Karpas-422 (cell line): ENCODE data around the gene CARTPT. TPM values are rescaled to one million over a fixed set of nuclear protein-coding genes. Genes with fewer than 3 reads are reported as not detected.

Source experiments
- DNase-seq: peaks from one replicate; pipeline ENCODE4 v3.0.0-alpha.2; 2015
- H2AFZ ChIP-seq: fragments of 200-600 bp; sonication (generic); 2 replicates; pipeline ENCODE4 v1.6.1; 2014; ENCODE audit warnings: antibody characterized with exemption, low read length, mixed read lengths
- H3K27ac ChIP-seq: fragments of 200-600 bp; sonication (generic); 2 replicates; pipeline ENCODE4 v1.5.1; 2014; ENCODE audit warnings: mild to moderate bottlenecking, low read length, moderate library complexity
- H3K27me3 ChIP-seq: fragments of 200-600 bp; sonication (generic); 2 replicates; pipeline ENCODE4 v1.6.1; 2014; ENCODE audit warnings: low read length, mixed read lengths
- H3K36me3 ChIP-seq: fragments of 200-600 bp; sonication (generic); 2 replicates; pipeline ENCODE4 v1.6.1; 2014; ENCODE audit warnings: low read length, mixed read lengths; ENCODE audit not compliant: insufficient read depth
- H3K4me1 ChIP-seq: fragments of 200-600 bp; sonication (generic); 2 replicates; pipeline ENCODE4 v1.6.1; 2014; ENCODE audit warnings: mild to moderate bottlenecking, low read length, mixed read lengths
- H3K4me2 ChIP-seq: fragments of 200-600 bp; sonication (generic); 2 replicates; pipeline ENCODE4 v1.6.1; 2014; ENCODE audit warnings: low read length, low read depth, mild to moderate bottlenecking; ENCODE audit not compliant: poor library complexity, severe bottlenecking
- H3K4me3 ChIP-seq: fragments of 200-600 bp; sonication (generic); 2 replicates; pipeline ENCODE4 v1.5.1; 2014; ENCODE audit warnings: mild to moderate bottlenecking, antibody characterized with exemption, low read length, mixed read lengths
- H3K79me2 ChIP-seq: fragments of 200-600 bp; sonication (generic); 2 replicates; pipeline ENCODE4 v1.6.1; 2014; ENCODE audit warnings: mild to moderate bottlenecking, low read length, mixed read lengths
- H3K9ac ChIP-seq: fragments of 200-600 bp; sonication (generic); 2 replicates; pipeline ENCODE4 v1.6.0; 2014; ENCODE audit warnings: low read length
- H3K9me2 ChIP-seq: fragments of 200-600 bp; sonication (generic), shearing (Covaris generic); replicated peaks from 2 replicates; pipeline ENCODE4 v1.6.0; 2014; ENCODE audit warnings: mild to moderate bottlenecking, low read length, moderate library complexity; ENCODE audit not compliant: insufficient read depth
- H3K9me3 ChIP-seq: fragments of 300-700, 200-600 bp; sonication (generic); 2 replicates; pipeline ENCODE4 v1.6.1; 2014; ENCODE audit warnings: low read length, mixed read lengths
- H4K20me1 ChIP-seq: fragments of 200-600 bp; sonication (generic); 2 replicates; pipeline ENCODE4 v1.6.1; 2014; ENCODE audit warnings: mild to moderate bottlenecking, antibody characterized with exemption, low read length, low read depth; ENCODE audit not compliant: insufficient read depth
- total RNA-seq: library from RNA; depleted of rRNA; stranded (reverse); fragments of >200 nt; shearing (Covaris generic); gene quantifications from 2 replicates; pipeline ENCODE4 v1.2.3, GENCODE V29; 2014; ENCODE audit warnings: low replicate concordance; rRNA removed

CARTPT gene
- total RNA-seq, 1 experiment from 2014 or later: not detected

- H3K9me3 ChIP-seq: no peaks in the 10 kb centered on the region
- no peak overlapping the region for H2AFZ ChIP-seq
- no peak overlapping the region for H3K27ac ChIP-seq
- no peak overlapping the region for H3K9ac ChIP-seq
- H4K20me1 ChIP-seq: no peaks in the 10 kb centered on the region
- H3K4me2 ChIP-seq: no peak overlapping the region
- no peaks in the 10 kb centered on the region for H3K79me2 ChIP-seq
- H3K36me3 ChIP-seq: no peaks in the 10 kb centered on the region
- no peak for DNase-seq
- peaks cover 3% of the 10 kb centered on the region for H3K4me1 ChIP-seq
- no peaks in the 10 kb centered on the region for H3K9me2 ChIP-seq
- no peaks in the 10 kb centered on the region for H3K27me3 ChIP-seq
- H3K4me3 ChIP-seq: no peak overlapping the region
Measured at GRCh38 chr5:71752441-71753190, 33.5 kb downstream of the CARTPT start.

GRCh38 chr5:71757590-71758543, 38.8 kb downstream of the CARTPT start:
- peak overlapping the region; percentile 31; the same call in 1 of the 2 replicates for H3K9ac ChIP-seq
- DNase-seq: peak; percentile 86
- peaks cover 6% of the 10 kb centered on the region for H3K4me1 ChIP-seq
- H3K4me3 ChIP-seq: peak overlapping the region; percentile 19; the same call in 1 of the 2 replicates
- H4K20me1 ChIP-seq: no peaks in the 10 kb centered on the region
- no peaks in the 10 kb centered on the region for H3K36me3 ChIP-seq
- H3K79me2 ChIP-seq: no peaks in the 10 kb centered on the region
- H3K4me2 ChIP-seq: peak overlapping the region; percentile 50
- no peaks in the 10 kb centered on the region for H3K9me2 ChIP-seq
- no peaks in the 10 kb centered on the region for H3K27me3 ChIP-seq
- no peaks in the 10 kb centered on the region for H3K9me3 ChIP-seq
- no peak overlapping the region for H3K27ac ChIP-seq
- H2AFZ ChIP-seq: peak overlapping the region; percentile 44

GRCh38 chr5:71762826-71763225, 43.8 kb downstream of the CARTPT start:
- Histone ChIP-seq H3K9ac (no peak overlapping the region), H3K79me2 (no peaks in the 10 kb centered on the region), H3K27me3 (no peaks in the 10 kb centered on the region), H3K36me3 (no peaks in the 10 kb centered on the region), H3K27ac (no peak overlapping the region), H3K4me1 (peaks cover under 1% of the 10 kb centered on the region), H3K9me2 (no peaks in the 10 kb centered on the region), H2AFZ (no peak overlapping the region), H3K4me2 (no peak overlapping the region), H4K20me1 (no peaks in the 10 kb centered on the region), H3K9me3 (no peaks in the 10 kb centered on the region), H3K4me3 (no peak overlapping the region)
- no peak for DNase-seq

GRCh38 chr5:71767661-71768060, 48.6 kb downstream of the CARTPT start:
- H3K27ac ChIP-seq: no peak overlapping the region
- H3K9me3 ChIP-seq: no peaks in the 10 kb centered on the region
- no peaks in the 10 kb centered on the region for H3K4me1 ChIP-seq
- H3K27me3 ChIP-seq: no peaks in the 10 kb centered on the region
- H3K9ac ChIP-seq: no peak overlapping the region
- no peak overlapping the region for H3K4me2 ChIP-seq
- no peaks in the 10 kb centered on the region for H3K36me3 ChIP-seq
- no peak overlapping the region for H2AFZ ChIP-seq
- H3K79me2 ChIP-seq: no peaks in the 10 kb centered on the region
- no peak overlapping the region for H3K4me3 ChIP-seq
- no peaks in the 10 kb centered on the region for H4K20me1 ChIP-seq
- DNase-seq: no peak
- H3K9me2 ChIP-seq: no peaks in the 10 kb centered on the region

DNA sequence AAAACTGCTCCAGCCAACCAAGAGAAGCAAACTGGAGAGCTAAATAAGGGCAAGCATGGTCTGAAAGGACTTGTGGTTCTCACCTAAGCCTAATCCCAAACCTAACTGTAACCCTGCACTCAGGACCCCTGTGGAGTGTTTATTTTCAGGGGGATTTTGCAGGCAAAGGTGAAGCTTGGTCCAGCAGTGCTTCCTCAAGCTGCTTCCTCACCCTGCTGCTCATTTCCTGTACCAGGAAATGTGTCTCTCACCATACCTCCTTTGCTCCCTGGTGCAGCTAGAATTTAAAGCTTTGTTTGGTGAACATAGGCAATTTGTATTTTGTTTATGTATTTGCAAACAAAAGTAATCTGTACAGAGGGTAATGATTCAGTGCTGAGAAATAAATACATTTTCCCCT, 50.2 kb downstream of the CARTPT start:
- Histone ChIP-seq H3K27me3 (no peaks in the 10 kb centered on the region), H3K79me2 (no peaks in the 10 kb centered on the region), H3K4me1 (no peaks in the 10 kb centered on the region), H4K20me1 (no peaks in the 10 kb centered on the region), H3K4me2 (no peak overlapping the region), H3K27ac (no peak overlapping the region), H3K9me2 (no peaks in the 10 kb centered on the region), H2AFZ (no peak overlapping the region), H3K36me3 (no peaks in the 10 kb centered on the region), H3K4me3 (no peak overlapping the region), H3K9ac (no peak overlapping the region), H3K9me3 (no peaks in the 10 kb centered on the region)
- DNase-seq: no peak

GRCh38 chr5:71770381-71770780, 51.3 kb downstream of the CARTPT start:
- H3K27ac ChIP-seq: no peak overlapping the region
- H3K27me3 ChIP-seq: no peaks in the 10 kb centered on the region
- H3K9me3 ChIP-seq: no peaks in the 10 kb centered on the region
- H3K36me3 ChIP-seq: no peaks in the 10 kb centered on the region
- no peaks in the 10 kb centered on the region for H3K79me2 ChIP-seq
- H3K4me2 ChIP-seq: no peak overlapping the region
- no peak overlapping the region for H3K9ac ChIP-seq
- DNase-seq: no peak
- H2AFZ ChIP-seq: no peak overlapping the region
- H3K4me3 ChIP-seq: no peak overlapping the region
- no peaks in the 10 kb centered on the region for H4K20me1 ChIP-seq
- H3K4me1 ChIP-seq: no peaks in the 10 kb centered on the region
- no peaks in the 10 kb centered on the region for H3K9me2 ChIP-seq

Other genes with a start within 250 kb of the CARTPT start
- 53.0 and 56.6 TPM in 2 replicates for gene MCCC2, start 131.9 kb upstream of the CARTPT start, total RNA-seq